Testis (tissue), 3 donors: Measurements from ENCODE around the gene SYNM. TPM values are rescaled to one million over a fixed set of nuclear protein-coding genes. Genes with fewer than 3 reads are reported as not detected.
A peak's percentile ranks its signal among the peaks of the same experiment; 100 is the strongest.

ENCODE experiments used
- DNase-seq: peaks from one replicate; pipeline ENCODE4 v3.0.0-alpha.2; 2019
- H3K27ac ChIP-seq, 2 donors: fragments of 200-600 bp; sonication (generic); one replicate each; pipeline ENCODE4 v1.5.1; 2019
- H3K27me3 ChIP-seq: fragments of 200-600 bp; sonication (generic); one replicate; pipeline ENCODE4 v1.5.1; 2019
- H3K36me3 ChIP-seq: fragments of 200-600 bp; sonication (generic); one replicate; pipeline ENCODE4 v1.5.1; 2017; ENCODE audit warnings: low read depth; ENCODE audit errors: missing control alignments
- H3K4me1 ChIP-seq: fragments of 200-600 bp; sonication (generic); one replicate; pipeline ENCODE4 v1.5.1; 2019
- H3K4me3 ChIP-seq, 2 donors: fragments of 200-600 bp; sonication (generic); one replicate each; pipeline ENCODE4 v1.5.1; 2017 to 2019
- H3K9me3 ChIP-seq: fragments of 200-600 bp; sonication (generic); one replicate; pipeline ENCODE4 v1.5.1; 2017
- POLR2A ChIP-seq: fragments of 450-650 bp; IDR thresholded peaks from one replicate; pipeline ENCODE4 v1.6.1; 2017; ENCODE audit warnings: antibody characterized with exemption, mild to moderate bottlenecking, moderate library complexity
- WGBS, 2 donors: methylation state at CpG; one replicate each; pipeline ENCODE4 v1.1.5; 2018; 5-methylcytosine and 5-hydroxymethylcytosine counted together
- intact Hi-C: fragments of 100-400 bp; cut with DNase I; formaldehyde crosslinking; loops from one replicate; pipeline ENCODE4 v1.15.1; 2023; ENCODE audit warnings: low total_unique reads
- polyA plus RNA-seq: library from polyadenylated mRNA; stranded (reverse); fragments of 350-450 nt; fragmentation: Illumina TruSeq; extraction: RNeasy Lipid Tissue Mini Kit (QIAGEN cat#74804); gene quantifications from one replicate; pipeline ENCODE4 v1.2.3, GENCODE V29; 2014; ENCODE audit warnings: low read depth, low replicate concordance; ENCODE audit not compliant: insufficient read depth
- total RNA-seq, 2 donors: library from RNA; depleted of rRNA; stranded (reverse); fragments of >200 nt; gene quantifications; one replicate each; pipeline ENCODE4 v1.2.3, GENCODE V29; 2016
- TF ChIP-seq, protein P1 (sequence below), 3 experiments: fragments of 450-650 bp in 2 of 3; fragments of 200-600 bp in 1 of 3; sonication (generic) in 1 of 3; IDR thresholded peaks; one replicate each; pipeline ENCODE4 v1.5.1; 2016 to 2019; ENCODE audit warnings: antibody characterized with exemption in 3 of 3, mild to moderate bottlenecking in 2 of 3, moderate library complexity in 1 of 3

The SYNM gene
- total and polyA plus RNA-seq, 3 donors from 2014 or later = 10.0 to 17.9 (median 11.1) TPM

GRCh38 chr15:99154271-99154670 lies 49.4 kb downstream of the SYNM start:
- peak; percentile 4 for DNase-seq
- no peaks in the 10 kb centered on the region for H3K27me3 ChIP-seq
- TF ChIP-seq, protein P1, sequence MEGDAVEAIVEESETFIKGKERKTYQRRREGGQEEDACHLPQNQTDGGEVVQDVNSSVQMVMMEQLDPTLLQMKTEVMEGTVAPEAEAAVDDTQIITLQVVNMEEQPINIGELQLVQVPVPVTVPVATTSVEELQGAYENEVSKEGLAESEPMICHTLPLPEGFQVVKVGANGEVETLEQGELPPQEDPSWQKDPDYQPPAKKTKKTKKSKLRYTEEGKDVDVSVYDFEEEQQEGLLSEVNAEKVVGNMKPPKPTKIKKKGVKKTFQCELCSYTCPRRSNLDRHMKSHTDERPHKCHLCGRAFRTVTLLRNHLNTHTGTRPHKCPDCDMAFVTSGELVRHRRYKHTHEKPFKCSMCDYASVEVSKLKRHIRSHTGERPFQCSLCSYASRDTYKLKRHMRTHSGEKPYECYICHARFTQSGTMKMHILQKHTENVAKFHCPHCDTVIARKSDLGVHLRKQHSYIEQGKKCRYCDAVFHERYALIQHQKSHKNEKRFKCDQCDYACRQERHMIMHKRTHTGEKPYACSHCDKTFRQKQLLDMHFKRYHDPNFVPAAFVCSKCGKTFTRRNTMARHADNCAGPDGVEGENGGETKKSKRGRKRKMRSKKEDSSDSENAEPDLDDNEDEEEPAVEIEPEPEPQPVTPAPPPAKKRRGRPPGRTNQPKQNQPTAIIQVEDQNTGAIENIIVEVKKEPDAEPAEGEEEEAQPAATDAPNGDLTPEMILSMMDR (IDR thresholded peaks at IDR 0.05) = no peak
- no peak for TF ChIP-seq POLR2A
- H3K4me3 ChIP-seq = no peak overlapping the region
- intact Hi-C loops = no loop called here
- H3K36me3 ChIP-seq = no peaks in the 10 kb centered on the region
- H3K4me1 ChIP-seq = no peaks in the 10 kb centered on the region
- H3K27ac ChIP-seq = no peak overlapping the region
- WGBS, 2 donors = 79 to 83% methylated on average over 2 of the region's 2 CpGs
- no peaks in the 10 kb centered on the region for H3K9me3 ChIP-seq

DNA sequence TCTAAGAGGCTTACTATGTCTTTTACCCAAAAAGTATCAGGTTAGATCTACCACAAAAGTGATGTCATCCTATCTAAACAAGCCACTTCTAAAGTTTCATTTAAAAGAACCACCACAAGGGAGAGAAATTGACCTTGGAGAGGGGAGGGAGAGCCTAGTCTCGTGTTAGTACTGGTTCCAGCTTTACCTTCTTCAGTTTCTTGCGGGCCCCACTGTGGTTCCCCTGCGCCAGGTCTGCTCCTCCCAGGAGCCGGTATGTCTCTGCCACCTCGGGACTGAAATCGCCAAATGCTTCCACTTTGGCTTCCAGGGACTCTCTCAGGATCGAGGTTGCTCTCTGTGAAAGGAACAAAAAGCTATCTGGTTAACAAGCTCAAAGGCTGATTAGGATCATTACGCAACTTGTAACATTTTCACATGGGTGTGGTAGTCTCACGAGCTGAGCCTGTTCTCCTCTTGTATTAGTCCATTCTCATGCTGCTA lies 51.1 kb downstream of the SYNM start:
- Histone ChIP-seq H3K4me3 (no peak overlapping the region), H3K9me3 (no peaks in the 10 kb centered on the region), H3K27ac (no peak overlapping the region), H3K27me3 (no peaks in the 10 kb centered on the region), H3K36me3 (no peaks in the 10 kb centered on the region), H3K4me1 (no peaks in the 10 kb centered on the region)
- peak; percentile 7 for DNase-seq
- intact Hi-C loops = no loop called here
- TF ChIP-seq POLR2A = no peak
- TF ChIP-seq, protein P1 (IDR thresholded peaks at IDR 0.05) = no peak
- WGBS, 2 donors = 74 to 76% methylated on average over 9 of the region's 9 CpGs

DNA sequence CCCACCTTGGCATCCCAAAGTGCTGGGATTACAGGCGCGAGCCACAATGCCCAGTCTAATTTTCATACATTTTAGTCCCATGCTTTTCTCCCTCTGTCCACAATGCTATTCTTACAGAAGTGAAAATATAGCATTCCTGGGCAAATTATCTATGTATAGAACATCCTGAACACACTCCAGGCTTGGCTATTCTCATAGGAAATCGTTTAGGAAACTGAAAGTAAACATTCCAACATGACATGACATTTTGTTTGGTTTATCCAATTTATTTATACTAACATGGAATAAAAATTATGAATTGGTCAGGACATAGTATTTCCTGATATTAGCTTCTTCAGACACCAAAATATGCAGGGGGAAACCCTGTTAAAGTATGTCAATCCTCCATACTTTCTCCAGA lies 52.6 kb downstream of the SYNM start:
- H3K36me3 ChIP-seq = no peaks in the 10 kb centered on the region
- intact Hi-C loops = no loop called here
- H3K4me3 ChIP-seq = no peak overlapping the region
- WGBS, 2 donors = 75 to 88% methylated on average over 3 of the region's 3 CpGs
- H3K27me3 ChIP-seq = no peaks in the 10 kb centered on the region
- H3K4me1 ChIP-seq = no peaks in the 10 kb centered on the region
- no peaks in the 10 kb centered on the region for H3K9me3 ChIP-seq
- DNase-seq = no peak
- no peak for TF ChIP-seq POLR2A
- TF ChIP-seq, protein P1 (IDR thresholded peaks at IDR 0.05) = no peak
- no peak overlapping the region for H3K27ac ChIP-seq

DNA sequence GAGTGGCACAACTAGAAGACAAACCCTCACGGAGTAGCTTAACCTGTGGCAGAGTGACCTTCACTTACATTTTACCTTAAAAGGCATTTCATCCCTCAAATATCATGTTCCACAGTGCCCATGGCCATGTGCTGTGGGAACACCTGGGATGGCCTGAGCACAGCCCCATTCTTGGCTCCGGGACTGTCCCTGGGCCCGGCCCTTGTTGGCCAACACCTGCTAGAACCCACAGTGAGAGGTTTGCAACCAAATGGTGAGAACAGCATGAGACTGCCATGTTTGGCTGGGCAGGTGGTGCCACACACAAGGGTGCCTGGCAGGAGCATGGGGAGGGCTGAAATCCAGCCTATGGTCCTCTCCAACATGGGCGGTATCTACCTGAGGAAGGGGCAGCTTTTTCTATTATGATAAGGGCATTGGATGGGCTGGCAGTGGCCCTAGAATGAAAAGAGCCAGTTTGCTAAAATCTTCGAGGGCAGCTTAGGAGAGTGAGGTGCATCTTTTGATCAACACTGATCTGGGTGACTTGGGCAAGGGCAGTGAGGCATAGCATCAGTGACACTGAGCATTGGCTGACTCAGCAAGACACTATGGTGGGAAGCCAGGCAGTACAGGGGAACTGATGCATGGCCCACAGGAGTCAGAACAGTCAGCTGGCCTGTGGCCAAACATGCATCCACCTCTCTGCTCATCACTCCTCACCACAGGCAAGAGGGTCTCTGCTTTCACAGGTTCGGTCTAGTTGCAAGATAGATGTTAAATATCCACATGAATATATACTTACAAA lies 53.9 kb downstream of the SYNM start:
- WGBS, 2 donors = 96 to 98% methylated on average over 5 to 6 of the region's 6 CpGs
- no peaks in the 10 kb centered on the region for H3K36me3 ChIP-seq
- no peaks in the 10 kb centered on the region for H3K9me3 ChIP-seq
- H3K27me3 ChIP-seq = no peaks in the 10 kb centered on the region
- TF ChIP-seq POLR2A = no peak
- TF ChIP-seq, protein P1 (IDR thresholded peaks at IDR 0.05) = no peak
- H3K4me1 ChIP-seq = no peaks in the 10 kb centered on the region
- no peak overlapping the region for H3K27ac ChIP-seq
- DNase-seq = peak; percentile 12
- intact Hi-C loops = no loop called here
- H3K4me3 ChIP-seq = no peak overlapping the region
